Uterus (tissue), 2 donors: ENCODE results near the gene PTPRN2.

Source experiments
- CTCF ChIP-seq, 4 experiments: fragments of 200-600 bp in 2 of 4; fragments of 450-650 bp in 2 of 4; sonication (generic) in 2 of 4; IDR thresholded peaks; one replicate each; pipeline ENCODE4 v1.5.1; 2016 to 2019; ENCODE audit warnings: antibody characterized with exemption in 4 of 4, mild to moderate bottlenecking in 2 of 4, moderate library complexity in 1 of 4
- POLR2A ChIP-seq, 2 donors: fragments of 450-650 bp; IDR thresholded peaks; one replicate each; pipeline ENCODE4 v1.6.1; 2016; ENCODE audit warnings: antibody characterized with exemption in 2 of 2, mild to moderate bottlenecking in 1 of 2, moderate library complexity in 1 of 2

GRCh38 chr7:157905651-157906461 lies 681.8 kb downstream of the PTPRN2 start:
- TF ChIP-seq CTCF (IDR thresholded peaks at IDR 0.05) = no peak
- no peak for TF ChIP-seq POLR2A (IDR thresholded peaks at IDR 0.05)
